K562 (cell line): ENCODE results near the gene GJC2. TPM values are rescaled to one million over a fixed set of nuclear protein-coding genes. Genes with fewer than 3 reads are reported as not detected.

Experiments
- NCOA1 ChIP-seq: fragments of 450-650 bp; IDR thresholded peaks from 2 replicates; pipeline ENCODE4 v1.6.1; 2016; ENCODE audit warnings: low read depth
- NCOA4 ChIP-seq: fragments of 450-650 bp; IDR thresholded peaks from 2 replicates; pipeline ENCODE4 v1.6.1; 2018; ENCODE audit warnings: mild to moderate bottlenecking; ENCODE audit not compliant: partially characterized antibody
- NFIC ChIP-seq: fragments of 450-650 bp; IDR thresholded peaks from 2 replicates; pipeline ENCODE4 v1.6.1; 2017; ENCODE audit warnings: mild to moderate bottlenecking, inconsistent platforms
- POU5F1 ChIP-seq: fragments of 150-350 bp; IDR thresholded peaks from 2 replicates; pipeline ENCODE4 v1.6.1; 2014; ENCODE audit warnings: borderline replicate concordance, low read length, low read depth, mild to moderate bottlenecking; ENCODE audit not compliant: partially characterized antibody
- RERE ChIP-seq: sonication (generic); formaldehyde crosslinking; IDR thresholded peaks from 2 replicates; pipeline ENCODE4 v1.8.0; 2023; ENCODE audit warnings: missing genetic modification reagents, mild to moderate bottlenecking, borderline replicate concordance
- RUNX1 ChIP-seq: sonication (generic); IDR thresholded peaks from 2 replicates; pipeline ENCODE4 v1.6.1; 2016; ENCODE audit warnings: antibody characterized with exemption, low read depth
- TBP ChIP-seq: optimal IDR thresholded peaks from 2 replicates; pipeline ENCODE3; 2011; ENCODE audit warnings: low read depth, low read length, improper control_type of control experiment
- ZBTB7A ChIP-seq: IDR thresholded peaks from 2 replicates; pipeline ENCODE4 v1.6.1; 2011; ENCODE audit warnings: low read depth, mild to moderate bottlenecking, low read length, moderate library complexity, borderline replicate concordance; ENCODE audit not compliant: control insufficient read depth
- polyA plus RNA-seq, 8 experiments: library from polyadenylated mRNA; depleted of rRNA in 4 of 8; stranded (reverse) in 5 of 8; unstranded in 3 of 8; fragments of >200 nt; fragmentation: Nextera tagmentation in 2 of 8; fragmentation: Illumina TruSeq in 1 of 8; extraction: Ambion mirVana in 2 of 8; extraction: Trizol in 1 of 8; gene quantifications; 2 replicates each; pipeline versions ENCODE4 v1.2.1 to v1.2.3, GENCODE V29; 2011 to 2014; ENCODE audit warnings: inconsistent platforms in 1 of 8, missing spikeins in 1 of 8
- total RNA-seq, 7 experiments: library from RNA; depleted of rRNA in 6 of 7; stranded (reverse); fragments of >200 nt in 6 of 7; fragmentation: Illumina TruSeq in 2 of 7; extraction: Trizol in 2 of 7; gene quantifications; 2 replicates each; pipeline versions ENCODE4 v1.2.1 to v1.2.3, GENCODE V29; 2011 to 2021; ENCODE audit warnings: low replicate concordance in 1 of 7

GJC2 gene
- total and polyA plus RNA-seq, 9 of the 15 experiments (the other 6 are each of a cell fraction or from before 2014, with no cell fraction given) = 0.03 to 0.62 (median 0.11) TPM; not detected in 2

GRCh38 chr1:228101994-228102790 lies 47.5 kb upstream of the GJC2 start (continued):
- TF ChIP-seq RERE (CRISPR knock-in tag) = 0 out of 2 replicates have a peak, but pooled peaks have one; percentile 22
- TF ChIP-seq POU5F1 = no peak
- TF ChIP-seq TBP = no peak
- TF ChIP-seq NFIC = peak; percentile 11; the same call in 1 of the 2 replicates
- no peak for TF ChIP-seq NCOA1
- TF ChIP-seq NCOA4 = no peak
- peak; percentile 40; the same call in 1 of the 2 replicates for TF ChIP-seq RUNX1
- peak; percentile 72; the same call in 1 of the 2 replicates for TF ChIP-seq ZBTB7A
